ENCODE data around the gene GIMAP1. TPM values are rescaled to one million over a fixed set of nuclear protein-coding genes. Genes with fewer than 3 reads are reported as not detected.

GIMAP1 gene
- polyA plus RNA-seq, 1 donor from 2014 or later: not detected

GRCh38 chr7:150735596-150736358 lies 19.4 kb downstream of the GIMAP1 start:
- Histone ChIP-seq H3K9me2 (ENCODE audit: insufficient read depth, low read length) (no peaks in the 10 kb centered on the region), H3K9ac (ENCODE audit: low read length) (no peak overlapping the region), H3K27me3 (ENCODE audit: insufficient read depth, low read depth, low read length) (no peaks in the 10 kb centered on the region), H3K9me3 (ENCODE audit: low read length) (no peaks in the 10 kb centered on the region), H4K20me1 (ENCODE audit: insufficient read depth) (no peaks in the 10 kb centered on the region), H3K36me3 (ENCODE audit: insufficient read depth, low read length) (no peaks in the 10 kb centered on the region), H3K4me3 (ENCODE audit: low read length) (no peak overlapping the region), H3K4me2 (ENCODE audit: low read length) (no peak overlapping the region), H3K79me2 (replicated peaks; ENCODE audit: insufficient read depth, low read length) (no peaks in the 10 kb centered on the region), H3K27ac (ENCODE audit: low read length) (no peak overlapping the region), H2AFZ (ENCODE audit: low read depth, low read length) (no peak overlapping the region), H3F3A (ENCODE audit: insufficient read depth, low read length, poor library complexity, severe bottlenecking) (no peaks in the 10 kb centered on the region)
- TF ChIP-seq RAD21 (conservative IDR thresholded peaks at IDR 0.05) (no peak), SMC3 (conservative IDR thresholded peaks at IDR 0.05; ENCODE audit: poor library complexity) (no peak), EZH2 (IDR thresholded peaks at IDR 0.05; ENCODE audit: borderline replicate concordance, insufficient read depth, low read length, poor library complexity, severe bottlenecking) (no peak), POLR2AphosphoS5 (IDR thresholded peaks at IDR 0.05) (no peak), TAF1 (IDR thresholded peaks at IDR 0.05; ENCODE audit: low read depth) (no peak), REST (IDR thresholded peaks at IDR 0.05; ENCODE audit: borderline replicate concordance) (no peak), MXI1 (conservative IDR thresholded peaks at IDR 0.05; ENCODE audit: poor library complexity, severe bottlenecking) (no peak), CTCF (IDR thresholded peaks at IDR 0.05; ENCODE audit: poor library complexity, severe bottlenecking) (no peak), EP300 (conservative IDR thresholded peaks at IDR 0.05; ENCODE audit: poor library complexity, severe bottlenecking) (no peak)

DNA sequence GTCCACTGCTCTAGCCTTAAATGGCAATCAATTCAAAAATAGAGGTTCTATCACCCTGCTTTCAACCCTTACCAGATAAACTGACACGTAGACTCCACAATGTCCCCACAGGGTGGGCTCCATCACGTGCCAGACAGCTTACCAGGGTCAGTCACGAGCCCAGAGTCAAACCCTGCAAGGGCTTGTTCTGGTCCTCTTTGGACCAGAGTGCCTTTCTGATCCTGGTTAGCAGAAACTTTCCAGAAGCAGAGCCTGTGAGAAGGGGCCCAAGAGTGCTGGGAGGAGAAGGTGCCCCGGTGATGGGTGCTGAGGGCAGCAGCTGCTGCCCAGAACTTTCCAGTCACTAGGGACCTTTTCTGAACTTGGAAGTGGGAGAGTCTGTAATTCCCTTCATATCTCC lies 20.5 kb downstream of the GIMAP1 start:
- Histone ChIP-seq H3K27me3 (ENCODE audit: insufficient read depth, low read depth, low read length) (no peaks in the 10 kb centered on the region), H3K9me3 (ENCODE audit: low read length) (no peaks in the 10 kb centered on the region), H3K79me2 (replicated peaks; ENCODE audit: insufficient read depth, low read length) (no peaks in the 10 kb centered on the region), H3K9ac (ENCODE audit: low read length) (no peak overlapping the region), H3K4me2 (ENCODE audit: low read length) (no peak overlapping the region), H3K27ac (ENCODE audit: low read length) (no peak overlapping the region), H3F3A (ENCODE audit: insufficient read depth, low read length, poor library complexity, severe bottlenecking) (no peaks in the 10 kb centered on the region), H3K9me2 (ENCODE audit: insufficient read depth, low read length) (no peaks in the 10 kb centered on the region), H4K20me1 (ENCODE audit: insufficient read depth) (no peaks in the 10 kb centered on the region), H2AFZ (ENCODE audit: low read depth, low read length) (no peak overlapping the region), H3K36me3 (ENCODE audit: insufficient read depth, low read length) (no peaks in the 10 kb centered on the region), H3K4me3 (ENCODE audit: low read length) (no peak overlapping the region)
- TF ChIP-seq CTCF (IDR thresholded peaks at IDR 0.05; ENCODE audit: poor library complexity, severe bottlenecking) (no peak), POLR2AphosphoS5 (IDR thresholded peaks at IDR 0.05) (no peak), SMC3 (conservative IDR thresholded peaks at IDR 0.05; ENCODE audit: poor library complexity) (no peak), RAD21 (conservative IDR thresholded peaks at IDR 0.05) (no peak), EZH2 (IDR thresholded peaks at IDR 0.05; ENCODE audit: borderline replicate concordance, insufficient read depth, low read length, poor library complexity, severe bottlenecking) (no peak), REST (IDR thresholded peaks at IDR 0.05; ENCODE audit: borderline replicate concordance) (no peak)
